Keratinocyte (primary cell): ENCODE data around the gene OR2T2.
"Not testable (repeated sequence)": the region's sequence is repeated elsewhere in the genome, so short reads cannot be mapped to it uniquely, and the experiment has no call there.

Experiments used
- CTCF ChIP-seq, 3 experiments: IDR thresholded peaks in 1 of 3; conservative IDR thresholded peaks in 1 of 3; optimal IDR thresholded peaks in 1 of 3; 2 replicates in 2 of 3; 3 replicates in 1 of 3; pipeline versions ENCODE3 to v1.5.1; 2011; ENCODE audit warnings: low read length in 3 of 3, mild to moderate bottlenecking in 3 of 3, moderate library complexity in 2 of 3, control low read depth in 1 of 3, inconsistent platforms in 1 of 3; ENCODE audit not compliant: insufficient read depth in 2 of 3; ENCODE audit errors: extremely low read depth in 1 of 3
- EZH2 ChIP-seq: IDR thresholded peaks from one replicate; pipeline ENCODE4 v1.6.1; 2012; ENCODE audit warnings: inconsistent platforms, mild to moderate bottlenecking, low read length, moderate library complexity

GRCh38 chr1:248428192-248428533, 17.3 kb upstream of the OR2T2 start:
- TF ChIP-seq CTCF (optimal IDR thresholded peaks at IDR 0.05 in 1 of 3, IDR thresholded peaks at IDR 0.05 in 1 of 3, conservative IDR thresholded peaks at IDR 0.05 in 1 of 3; ENCODE audit: extremely low read depth in 1 of 3, insufficient read depth in 2 of 3, low read length in 3 of 3); EZH2: not testable (repeated sequence)
